HepG2 (cell line): ENCODE data around the gene RARG. TPM values are rescaled to one million over a fixed set of nuclear protein-coding genes. Genes with fewer than 3 reads are reported as not detected.
A peak's percentile ranks its signal among the peaks of the same experiment; 100 is the strongest.

Source experiments
- CTCF ChIP-seq: sonication (generic); formaldehyde crosslinking; IDR thresholded peaks from 2 replicates; pipeline ENCODE4 v1.5.0; 2020; ENCODE audit warnings: mild to moderate bottlenecking, missing genetic modification reagents, moderate library complexity
- GABPB1 ChIP-seq: IDR thresholded peaks from 2 replicates; pipeline ENCODE4 v1.6.1; 2016; ENCODE audit warnings: mild to moderate bottlenecking, missing genetic modification reagents, moderate library complexity, missing compliant biosample characterization
- HCFC1 ChIP-seq: fragments of 150-350 bp; IDR thresholded peaks from 2 replicates; pipeline ENCODE4 v1.6.1; 2014; ENCODE audit warnings: low read depth, low read length
- IRF2 ChIP-seq: IDR thresholded peaks from 2 replicates; pipeline ENCODE4 v1.6.1; 2018; ENCODE audit warnings: missing genetic modification reagents, missing compliant biosample characterization
- KLF6 ChIP-seq: IDR thresholded peaks from 2 replicates; pipeline ENCODE4 v1.8.0; 2016; ENCODE audit warnings: missing biosample characterization, missing genetic modification reagents
- MNT ChIP-seq: fragments of 450-650 bp; IDR thresholded peaks from 2 replicates; pipeline ENCODE4 v1.6.1; 2016
- NR2C2 ChIP-seq: sonication (generic); formaldehyde crosslinking; IDR thresholded peaks from 2 replicates; pipeline ENCODE4 v1.4.0; 2020; ENCODE audit warnings: missing genetic modification reagents, mild to moderate bottlenecking, moderate library complexity, borderline replicate concordance
- PITX1 ChIP-seq: sonication (generic); formaldehyde crosslinking; IDR thresholded peaks from 2 replicates; pipeline ENCODE4 v1.5.1; 2020; ENCODE audit warnings: mild to moderate bottlenecking, missing genetic modification reagents
- RAD21 ChIP-seq: fragments of 450-650 bp; formaldehyde crosslinking; IDR thresholded peaks from 2 replicates; pipeline ENCODE4 v1.5.0; 2020; ENCODE audit warnings: mild to moderate bottlenecking
- RFXAP ChIP-seq: sonication (generic); formaldehyde crosslinking; IDR thresholded peaks from 2 replicates; pipeline ENCODE4 v1.4.0; 2020; ENCODE audit warnings: missing genetic modification reagents, borderline replicate concordance
- SIN3B ChIP-seq: fragments of 150-350 bp; IDR thresholded peaks from 2 replicates; pipeline ENCODE4 v1.6.1; 2014; ENCODE audit warnings: low read length
- THRA ChIP-seq: sonication (generic); formaldehyde crosslinking; IDR thresholded peaks from 2 replicates; pipeline ENCODE4 v1.4.0; 2020; ENCODE audit warnings: missing genetic modification reagents, borderline replicate concordance
- ZBTB8A ChIP-seq: sonication (generic); formaldehyde crosslinking; IDR thresholded peaks from 2 replicates; pipeline ENCODE4 v1.4.0; 2020; ENCODE audit warnings: mild to moderate bottlenecking, low read depth, missing genetic modification reagents, borderline replicate concordance
- ZNF292 ChIP-seq: sonication (generic); formaldehyde crosslinking; IDR thresholded peaks from 2 replicates; pipeline ENCODE4 v1.8.1; 2022; ENCODE audit warnings: mild to moderate bottlenecking, low read depth, missing genetic modification reagents, borderline replicate concordance
- ZNF567 ChIP-seq: sonication (generic); formaldehyde crosslinking; IDR thresholded peaks from 2 replicates; pipeline ENCODE4 v1.8.1; 2023; ENCODE audit warnings: mild to moderate bottlenecking, missing genetic modification reagents, borderline replicate concordance
- ZNF839 ChIP-seq: sonication (generic); formaldehyde crosslinking; IDR thresholded peaks from 2 replicates; pipeline ENCODE4 v1.4.0; 2020; ENCODE audit warnings: missing genetic modification reagents, mild to moderate bottlenecking, borderline replicate concordance
- polyA plus RNA-seq, 8 experiments: library from polyadenylated mRNA; depleted of rRNA in 3 of 8; stranded (reverse) in 7 of 8; unstranded in 1 of 8; fragments of >200 nt; fragmentation: Illumina TruSeq in 4 of 8; extraction: Trizol in 4 of 8; gene quantifications; 2 replicates each; pipeline versions ENCODE4 v1.2.1 to v1.2.3, GENCODE V29; 2011 to 2016; ENCODE audit warnings: low read depth in 4 of 8, missing spikeins in 1 of 8, mixed read lengths in 1 of 8; ENCODE audit not compliant: insufficient read depth in 1 of 8
- total RNA-seq, 5 experiments: library from RNA; depleted of rRNA; stranded (reverse); fragments of >200 nt; fragmentation: Illumina TruSeq; extraction: Trizol; gene quantifications; 2 replicates each; pipeline ENCODE4 v1.2.3, GENCODE V29; 2016; ENCODE audit warnings: low read depth in 1 of 5
- TF ChIP-seq, protein P1 (sequence below): sonication (generic); formaldehyde crosslinking; IDR thresholded peaks from 2 replicates; pipeline ENCODE4 v1.9.0; 2022; ENCODE audit warnings: low read depth, missing genetic modification reagents
- TF ChIP-seq, protein P2 (sequence below): sonication (generic); formaldehyde crosslinking; IDR thresholded peaks from 2 replicates; pipeline ENCODE4 v1.5.0; 2020; ENCODE audit warnings: mild to moderate bottlenecking, missing genetic modification reagents, borderline replicate concordance

The RARG gene
- total and polyA plus RNA-seq, 2 of the 13 experiments (the other 11 are each of a cell fraction or from before 2014, with no cell fraction given): 0.77 to 1.5 TPM

DNA sequence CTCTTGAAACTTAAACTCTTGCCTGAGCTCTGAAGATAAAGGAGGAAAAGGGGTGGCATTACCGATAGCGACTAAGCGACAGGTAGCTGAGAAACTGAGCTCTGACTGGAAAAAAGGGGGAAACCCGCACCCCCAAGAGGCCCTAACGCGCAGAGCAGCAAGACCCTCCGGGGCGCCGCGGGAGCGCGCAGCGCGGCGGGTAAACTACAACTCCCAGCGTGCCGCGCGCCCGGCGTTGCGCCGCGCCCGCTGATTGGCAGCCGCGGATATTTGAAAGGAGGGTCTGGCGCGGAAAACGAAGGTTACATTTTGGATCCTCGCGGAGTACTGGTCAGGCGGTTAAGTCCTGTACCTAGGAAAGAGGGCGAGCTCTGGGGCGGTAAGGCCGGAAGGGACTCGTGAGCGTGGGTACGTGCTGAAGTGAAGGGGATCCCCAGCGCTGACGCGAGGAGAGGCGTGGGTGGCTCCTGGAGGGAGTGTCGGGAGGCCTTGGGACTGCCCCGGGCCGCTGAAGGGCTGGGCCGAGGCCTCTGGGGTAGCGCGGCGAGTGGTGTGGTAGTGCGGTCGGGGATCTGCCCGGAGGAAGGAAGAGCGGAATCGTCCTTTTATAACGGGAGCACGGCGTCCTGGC, 36.1 kb upstream of the RARG start, which contains the start of gene ESPL1 (continued):
- TF ChIP-seq, protein P1, sequence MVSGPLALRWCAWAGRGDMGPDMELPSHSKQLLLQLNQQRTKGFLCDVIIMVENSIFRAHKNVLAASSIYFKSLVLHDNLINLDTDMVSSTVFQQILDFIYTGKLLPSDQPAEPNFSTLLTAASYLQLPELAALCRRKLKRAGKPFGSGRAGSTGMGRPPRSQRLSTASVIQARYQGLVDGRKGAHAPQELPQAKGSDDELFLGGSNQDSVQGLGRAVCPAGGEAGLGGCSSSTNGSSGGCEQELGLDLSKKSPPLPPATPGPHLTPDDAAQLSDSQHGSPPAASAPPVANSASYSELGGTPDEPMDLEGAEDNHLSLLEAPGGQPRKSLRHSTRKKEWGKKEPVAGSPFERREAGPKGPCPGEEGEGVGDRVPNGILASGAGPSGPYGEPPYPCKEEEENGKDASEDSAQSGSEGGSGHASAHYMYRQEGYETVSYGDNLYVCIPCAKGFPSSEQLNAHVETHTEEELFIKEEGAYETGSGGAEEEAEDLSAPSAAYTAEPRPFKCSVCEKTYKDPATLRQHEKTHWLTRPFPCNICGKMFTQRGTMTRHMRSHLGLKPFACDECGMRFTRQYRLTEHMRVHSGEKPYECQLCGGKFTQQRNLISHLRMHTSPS (CRISPR knock-in tag): no peak
- TF ChIP-seq PITX1 (CRISPR knock-in tag): peak; percentile 30; the same call in 1 of the 2 replicates
- peak; percentile 57 for TF ChIP-seq RAD21 (CRISPR knock-in tag)
- TF ChIP-seq ZNF567 (CRISPR knock-in tag): no peak
- TF ChIP-seq NR2C2 (CRISPR knock-in tag): peak; percentile 62; the same call in 1 of the 2 replicates
- peak; percentile 77 for TF ChIP-seq CTCF (CRISPR knock-in tag)
- TF ChIP-seq ZNF839 (CRISPR knock-in tag): no peak
- TF ChIP-seq, protein P2, sequence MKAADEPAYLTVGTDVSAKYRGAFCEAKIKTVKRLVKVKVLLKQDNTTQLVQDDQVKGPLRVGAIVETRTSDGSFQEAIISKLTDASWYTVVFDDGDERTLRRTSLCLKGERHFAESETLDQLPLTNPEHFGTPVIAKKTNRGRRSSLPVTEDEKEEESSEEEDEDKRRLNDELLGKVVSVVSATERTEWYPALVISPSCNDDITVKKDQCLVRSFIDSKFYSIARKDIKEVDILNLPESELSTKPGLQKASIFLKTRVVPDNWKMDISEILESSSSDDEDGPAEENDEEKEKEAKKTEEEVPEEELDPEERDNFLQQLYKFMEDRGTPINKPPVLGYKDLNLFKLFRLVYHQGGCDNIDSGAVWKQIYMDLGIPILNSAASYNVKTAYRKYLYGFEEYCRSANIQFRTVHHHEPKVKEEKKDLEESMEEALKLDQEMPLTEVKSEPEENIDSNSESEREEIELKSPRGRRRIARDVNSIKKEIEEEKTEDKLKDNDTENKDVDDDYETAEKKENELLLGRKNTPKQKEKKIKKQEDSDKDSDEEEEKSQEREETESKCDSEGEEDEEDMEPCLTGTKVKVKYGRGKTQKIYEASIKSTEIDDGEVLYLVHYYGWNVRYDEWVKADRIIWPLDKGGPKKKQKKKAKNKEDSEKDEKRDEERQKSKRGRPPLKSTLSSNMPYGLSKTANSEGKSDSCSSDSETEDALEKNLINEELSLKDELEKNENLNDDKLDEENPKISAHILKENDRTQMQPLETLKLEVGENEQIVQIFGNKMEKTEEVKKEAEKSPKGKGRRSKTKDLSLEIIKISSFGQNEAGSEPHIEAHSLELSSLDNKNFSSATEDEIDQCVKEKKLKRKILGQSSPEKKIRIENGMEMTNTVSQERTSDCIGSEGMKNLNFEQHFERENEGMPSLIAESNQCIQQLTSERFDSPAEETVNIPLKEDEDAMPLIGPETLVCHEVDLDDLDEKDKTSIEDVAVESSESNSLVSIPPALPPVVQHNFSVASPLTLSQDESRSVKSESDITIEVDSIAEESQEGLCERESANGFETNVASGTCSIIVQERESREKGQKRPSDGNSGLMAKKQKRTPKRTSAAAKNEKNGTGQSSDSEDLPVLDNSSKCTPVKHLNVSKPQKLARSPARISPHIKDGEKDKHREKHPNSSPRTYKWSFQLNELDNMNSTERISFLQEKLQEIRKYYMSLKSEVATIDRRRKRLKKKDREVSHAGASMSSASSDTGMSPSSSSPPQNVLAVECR: peak; percentile 93
- peak; percentile 89 for TF ChIP-seq GABPB1
- TF ChIP-seq SIN3B: peak; percentile 87
- 0 out of 2 replicates have a peak, but pooled peaks have one; percentile 11 for TF ChIP-seq MNT
- TF ChIP-seq IRF2 (CRISPR knock-in tag): peak; percentile 70
- TF ChIP-seq KLF6 (CRISPR knock-in tag): peak; percentile 66; the same call in 1 of the 2 replicates
- TF ChIP-seq THRA: peak; percentile 8; the same call in 1 of the 2 replicates
- no peak for TF ChIP-seq ZBTB8A
- TF ChIP-seq ZNF292: 0 out of 2 replicates have a peak, but pooled peaks have one; percentile 13
- peak; percentile 89 for TF ChIP-seq HCFC1
- TF ChIP-seq RFXAP (CRISPR knock-in tag): 0 out of 2 replicates have a peak, but pooled peaks have one; percentile 36
